Effector CD8-positive, alpha-beta T cell (primary cell): Measurements from ENCODE around the gene WNT11.

Experiments used
- DNase-seq: peaks from one replicate; lab custom pipeline; 2025; lab: John Stamatoyannopoulos, UW

The WNT11 gene

GRCh38 chr11:76153571-76153923, 52.8 kb downstream of the WNT11 start:
- no peak for DNase-seq

- DNase-seq = no peak
These were observed 53.3 kb downstream of the WNT11 start for GRCh38 chr11:76152741-76153570.

GRCh38 chr11:76152086-76152681, 54.1 kb downstream of the WNT11 start:
- DNase-seq = peak; percentile 68

GRCh38 chr11:76151556-76152085, 54.7 kb downstream of the WNT11 start:
- no peak for DNase-seq

- no peak for DNase-seq
These were observed 56.2 kb downstream of the WNT11 start for GRCh38 chr11:76150141-76150540.

- no peak for DNase-seq
These were observed 56.6 kb downstream of the WNT11 start for GRCh38 chr11:76149713-76150112.

- no peak for DNase-seq
These were observed 57.2 kb downstream of the WNT11 start for GRCh38 chr11:76148941-76149613.

GRCh38 chr11:76148231-76148630, 58.1 kb downstream of the WNT11 start:
- no peak for DNase-seq

- no peak for DNase-seq
These were observed 59.1 kb downstream of the WNT11 start for GRCh38 chr11:76147106-76147740.

- no peak for DNase-seq
These were observed 63.0 kb downstream of the WNT11 start for GRCh38 chr11:76143274-76143673.

- no peak for DNase-seq
These were observed 64.3 kb downstream of the WNT11 start for GRCh38 chr11:76141901-76142588.

GRCh38 chr11:76140912-76141574, 65.3 kb downstream of the WNT11 start:
- no peak for DNase-seq

GRCh38 chr11:76139314-76139713, 67.0 kb downstream of the WNT11 start:
- DNase-seq = no peak
